Fibroblast of skin of back (primary cell): ENCODE data around the gene LIN7A.
A peak's percentile ranks its signal among the peaks of the same experiment; 100 is the strongest.
"Not testable (repeated sequence)": the region's sequence is repeated elsewhere in the genome, so short reads cannot be mapped to it uniquely, and the experiment has no call there.

Source experiments
- DNase-seq: peaks from one replicate; pipeline ENCODE4 v3.0.0-alpha.2; 2013

The LIN7A gene

DNA sequence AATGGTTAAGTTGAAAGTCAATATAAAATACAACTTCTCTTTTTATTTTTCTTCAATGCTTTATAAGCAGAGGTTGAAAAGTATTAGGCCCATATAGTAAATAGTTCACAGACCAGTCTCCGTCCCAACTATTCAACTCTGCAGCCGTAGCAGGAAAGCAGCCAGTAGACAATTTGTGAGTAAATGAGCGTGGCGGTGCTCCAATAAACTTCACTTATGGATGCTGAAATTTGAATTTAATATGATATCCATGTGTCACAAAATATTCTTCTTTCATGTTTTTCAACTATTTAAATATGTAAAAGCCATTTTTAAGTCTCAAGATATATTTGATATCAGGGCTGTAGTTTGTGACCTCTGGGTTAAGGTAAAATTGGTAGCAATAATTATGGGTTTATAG, 17.7 kb downstream of the LIN7A start:
- DNase-seq = no peak

DNA sequence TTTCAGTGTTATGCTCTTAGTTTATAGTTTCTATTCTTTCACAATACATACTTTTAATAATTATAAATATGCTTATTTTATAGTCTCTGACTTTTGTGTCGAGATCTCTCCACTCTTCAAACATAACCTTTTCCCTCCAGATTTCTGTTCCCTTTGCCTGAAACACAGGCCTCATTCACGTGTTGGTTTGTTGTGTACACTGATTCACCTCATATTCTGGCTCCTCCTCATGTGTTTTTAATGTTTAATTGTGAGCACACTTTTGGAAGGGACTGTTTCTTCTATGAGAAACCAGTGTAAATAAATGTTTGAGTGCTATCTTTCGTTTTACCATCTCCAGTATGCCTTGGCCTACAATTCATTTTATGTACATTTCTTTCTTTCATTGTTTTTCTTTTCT, 20.1 kb downstream of the LIN7A start:
- no peak for DNase-seq

DNA sequence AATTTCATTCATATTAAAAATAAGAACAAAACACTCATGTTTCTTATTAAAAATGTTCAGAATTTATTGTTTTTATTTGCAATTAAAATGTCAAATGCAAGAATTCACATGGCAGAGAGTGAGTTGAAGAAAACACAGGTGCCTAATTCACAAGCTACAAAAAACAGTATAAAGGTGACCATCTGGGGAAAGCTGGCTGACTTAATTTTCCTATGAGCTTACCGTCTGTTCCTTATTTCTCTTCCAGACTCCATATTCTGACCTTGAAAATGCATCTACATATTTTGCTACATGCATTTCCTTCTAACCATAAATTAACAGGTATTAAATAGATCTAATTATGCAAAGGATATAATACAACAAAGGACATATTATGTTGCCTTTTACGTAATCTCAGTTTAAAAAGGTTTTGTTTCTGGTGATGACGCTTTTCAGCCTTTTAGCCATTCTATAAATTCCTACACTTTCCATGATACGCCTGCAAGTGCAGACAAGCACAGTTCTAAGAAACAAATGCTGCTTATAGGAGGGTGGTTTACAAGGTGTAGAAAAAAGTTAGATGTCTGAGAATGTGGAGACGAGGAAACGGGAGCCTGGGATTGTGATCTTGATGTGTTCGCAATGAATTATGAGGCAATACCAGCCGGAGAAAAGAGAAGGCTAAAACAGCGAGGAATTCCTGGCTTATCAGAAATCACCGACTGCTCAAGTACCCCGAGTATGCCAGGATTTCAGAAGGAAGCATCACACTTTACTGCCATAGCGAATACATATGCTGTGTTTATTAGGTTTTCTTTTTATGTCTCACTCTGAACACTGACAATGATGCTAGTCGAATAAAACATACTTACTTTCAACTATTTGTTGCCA, 24.6 kb downstream of the LIN7A start:
- no peak for DNase-seq

DNA sequence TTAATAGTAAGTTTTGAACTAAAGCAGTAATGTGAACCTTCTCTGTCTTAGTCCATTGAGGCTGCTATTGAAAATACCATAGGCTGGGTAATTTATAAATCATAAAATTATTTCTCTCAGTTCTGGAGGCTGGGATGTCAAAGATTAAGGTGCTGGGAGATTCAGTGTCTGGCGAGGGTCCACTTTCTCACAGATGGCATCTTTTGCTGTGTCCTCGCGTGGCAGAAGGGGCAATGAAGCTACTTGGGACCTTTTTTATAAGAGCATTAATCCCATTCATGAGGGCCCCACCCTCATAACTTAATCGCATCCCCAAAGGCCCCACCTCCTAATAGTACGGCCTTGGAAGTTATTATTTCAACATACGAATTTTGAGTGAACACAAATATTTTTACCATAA, 28.4 kb downstream of the LIN7A start:
- no peak for DNase-seq

DNA sequence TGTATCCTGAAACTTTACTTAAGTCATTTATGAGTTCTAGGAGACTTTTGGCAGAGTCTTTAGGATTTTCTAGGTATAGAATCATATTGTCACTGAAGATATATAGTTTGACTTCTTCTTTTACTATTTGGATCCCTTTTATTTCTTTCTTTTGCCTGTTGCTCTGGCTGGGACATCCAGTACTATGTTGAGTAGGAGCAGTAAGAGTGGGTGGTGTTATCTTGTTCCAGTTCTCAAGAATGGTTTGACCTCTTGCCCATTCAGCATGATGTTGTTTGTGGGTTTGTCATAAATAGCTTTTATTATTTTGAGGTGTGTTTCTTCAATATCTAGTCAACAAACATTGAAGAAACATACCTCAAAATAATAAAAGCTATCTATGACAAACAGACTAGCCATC, 35.0 kb downstream of the LIN7A start:
- no peak for DNase-seq

DNA sequence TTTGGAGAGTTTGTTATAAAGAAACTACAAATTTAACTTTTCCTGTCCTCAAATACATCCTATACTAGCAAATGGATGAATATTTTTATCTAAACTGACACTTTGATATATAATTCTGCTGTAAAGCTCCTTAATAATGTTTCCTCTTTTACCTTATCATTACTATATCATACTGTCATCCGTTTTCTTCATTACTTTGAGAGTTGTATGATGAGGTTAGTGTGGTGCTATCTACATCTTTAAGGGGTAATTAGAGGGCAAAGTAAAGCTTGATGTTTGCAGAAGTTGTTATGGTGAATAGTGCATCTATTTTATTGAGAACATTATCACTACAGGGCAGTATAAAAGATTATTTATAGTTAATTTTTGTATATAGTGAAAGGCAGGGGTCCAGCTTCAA, 36.1 kb downstream of the LIN7A start:
- DNase-seq = no peak

DNA sequence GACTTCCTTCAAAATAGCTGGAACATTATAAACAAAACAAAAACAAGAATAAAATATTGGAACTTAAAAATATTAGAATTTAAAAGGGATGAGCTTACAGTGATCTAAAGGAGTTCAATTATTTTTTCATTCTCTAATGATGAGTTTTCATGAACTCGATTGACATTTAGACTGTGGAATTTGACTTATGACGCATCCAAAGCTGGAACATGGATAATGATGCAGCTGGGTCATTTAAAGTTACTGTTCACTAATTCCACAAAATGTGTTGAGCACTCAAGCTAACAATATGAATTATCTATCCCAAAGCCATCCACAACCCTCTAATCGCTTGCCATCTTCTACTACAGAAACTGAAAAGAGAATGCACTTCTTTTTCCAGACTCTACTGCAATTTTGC, 42.5 kb downstream of the LIN7A start:
- DNase-seq = no peak

DNA sequence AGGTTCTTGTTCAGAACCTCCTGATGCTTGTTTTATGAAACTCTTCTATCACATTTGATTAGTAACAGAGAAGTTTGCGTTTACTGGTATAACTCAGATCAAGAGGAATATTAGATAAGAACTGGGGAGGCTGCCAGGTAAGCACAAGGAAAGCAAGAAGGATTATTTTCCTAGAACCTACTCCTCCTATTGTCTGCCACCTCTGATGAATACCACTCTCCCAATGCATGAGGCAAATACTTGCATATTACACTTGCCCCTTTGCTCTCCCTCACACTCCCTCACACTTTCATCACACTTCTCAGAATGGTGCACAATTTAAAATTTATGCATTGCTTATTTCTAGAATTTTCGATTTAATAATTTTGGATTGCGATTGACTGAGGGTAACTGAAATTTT, 43.6 kb downstream of the LIN7A start:
- no peak for DNase-seq

DNA sequence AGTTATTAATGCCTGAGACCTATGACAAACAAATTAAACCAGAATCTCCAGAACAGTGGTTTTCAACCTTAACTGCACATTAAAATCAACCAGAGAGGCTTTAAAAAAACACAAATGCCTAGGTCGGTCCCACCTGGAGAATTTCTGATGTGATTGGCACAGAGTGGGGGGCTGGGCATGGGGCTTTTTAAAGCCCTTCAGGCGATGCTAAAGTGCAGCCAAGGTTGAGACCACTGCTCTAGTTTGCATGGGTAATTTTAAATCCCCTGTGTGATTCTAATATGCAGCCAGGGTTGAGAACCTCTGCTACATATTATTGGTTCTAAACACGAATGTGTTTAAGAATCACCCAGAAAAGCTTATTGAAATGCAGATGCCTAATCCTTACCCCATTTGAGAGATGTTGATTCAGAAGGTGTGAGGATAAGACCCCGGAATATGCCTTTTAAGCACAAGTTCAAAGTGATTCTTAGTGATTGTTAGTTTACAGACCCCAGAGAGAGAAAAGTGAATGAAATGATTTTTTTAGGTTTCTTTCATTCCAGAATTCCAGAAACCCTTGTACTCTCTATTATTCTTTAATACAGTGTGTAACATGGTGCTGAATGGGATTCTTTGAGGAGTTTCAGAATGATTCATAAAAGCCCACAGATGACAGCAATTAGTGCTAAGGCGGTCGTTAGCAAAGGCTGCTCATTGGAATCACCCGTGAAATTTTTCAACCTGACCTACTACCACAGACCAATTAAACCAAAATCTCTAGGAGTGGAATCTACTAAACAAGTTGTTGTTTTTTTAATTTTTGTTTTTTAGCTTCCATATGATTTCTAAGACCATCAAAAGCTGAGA, 44.9 kb downstream of the LIN7A start:
- peak; percentile 65 for DNase-seq

DNA sequence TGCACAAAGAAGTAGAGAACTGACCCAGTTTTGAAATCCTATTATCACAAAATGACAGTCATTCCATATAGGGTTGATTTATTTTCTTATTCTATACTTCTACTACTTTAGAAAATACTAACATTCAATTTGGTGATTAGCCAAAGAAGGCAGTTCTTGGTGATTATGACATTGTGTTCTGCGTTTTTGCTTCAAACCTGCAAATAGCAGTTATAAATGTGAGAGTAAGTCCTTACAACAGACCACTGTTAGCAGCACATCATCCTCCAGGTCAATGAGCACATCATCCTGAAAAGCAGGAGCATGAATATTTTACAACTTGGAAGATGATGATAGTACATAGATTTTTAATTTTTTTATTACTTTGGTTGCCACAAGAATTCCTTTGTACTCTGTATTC, 53.1 kb downstream of the LIN7A start:
- DNase-seq = no peak

DNA sequence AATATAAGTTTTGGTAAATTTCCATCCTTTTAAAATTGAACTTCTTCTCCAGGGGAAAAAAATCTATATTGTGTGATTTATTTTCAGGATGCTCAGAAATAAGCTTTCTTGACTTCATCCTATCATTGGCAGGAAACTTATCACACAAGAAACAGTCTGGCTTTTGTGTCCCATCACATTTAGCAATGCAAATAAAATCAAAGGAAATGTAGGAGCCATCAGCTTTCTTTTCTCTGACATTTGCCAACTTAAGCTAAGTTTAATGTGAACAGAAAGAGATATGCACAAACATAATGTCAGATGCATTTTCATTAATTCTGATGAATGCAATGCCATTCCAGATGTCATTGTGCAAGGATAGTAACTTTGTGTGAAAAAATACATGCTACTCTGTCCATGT, 56.6 kb downstream of the LIN7A start:
- no peak for DNase-seq

DNA sequence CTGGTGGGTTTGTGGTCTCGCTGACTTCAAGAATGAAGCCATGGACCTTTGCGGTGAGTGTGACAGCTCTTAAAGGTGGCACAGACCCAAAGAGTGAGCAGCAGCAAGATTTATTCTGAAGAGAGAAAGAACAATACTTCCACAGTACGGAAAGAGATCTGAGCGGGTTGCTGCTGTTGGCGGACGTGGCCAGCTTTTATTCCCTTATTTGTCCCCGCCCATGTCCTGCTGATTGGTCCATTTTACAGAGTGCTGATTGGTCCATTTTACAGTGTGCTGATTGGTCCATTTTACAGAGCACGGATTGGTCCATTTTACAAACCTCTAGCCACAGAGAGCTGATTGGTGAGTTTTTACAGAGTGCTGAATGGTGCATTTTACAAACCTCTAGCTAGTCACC, 59.3 kb downstream of the LIN7A start:
- not testable (repeated sequence) for DNase-seq

DNA sequence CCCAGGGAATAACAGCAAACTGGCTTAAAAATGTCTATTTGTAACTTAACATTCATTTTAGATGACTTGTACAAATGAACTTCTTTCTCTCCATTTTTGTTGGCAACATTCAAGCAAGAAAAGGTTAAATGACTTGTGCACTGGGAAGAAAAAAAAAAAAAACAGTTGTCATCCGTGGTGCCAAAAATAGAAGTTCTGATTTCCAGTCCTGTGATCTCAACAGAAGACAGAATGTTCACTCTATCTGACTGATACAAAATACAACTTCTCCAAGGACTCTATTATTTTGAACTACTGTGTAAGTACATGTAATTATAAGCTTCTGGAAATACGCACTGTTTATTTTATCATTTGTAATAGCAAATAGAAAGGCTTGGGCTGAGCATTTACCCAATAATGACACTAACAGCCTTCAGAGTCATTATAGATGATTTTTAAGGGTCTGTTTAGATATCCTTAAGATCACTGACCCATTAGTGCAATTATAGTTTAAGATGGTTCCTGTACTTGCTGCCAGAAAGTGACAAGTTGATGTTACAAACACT, 59.9 kb downstream of the LIN7A start:
- peak; percentile 83 for DNase-seq

DNA sequence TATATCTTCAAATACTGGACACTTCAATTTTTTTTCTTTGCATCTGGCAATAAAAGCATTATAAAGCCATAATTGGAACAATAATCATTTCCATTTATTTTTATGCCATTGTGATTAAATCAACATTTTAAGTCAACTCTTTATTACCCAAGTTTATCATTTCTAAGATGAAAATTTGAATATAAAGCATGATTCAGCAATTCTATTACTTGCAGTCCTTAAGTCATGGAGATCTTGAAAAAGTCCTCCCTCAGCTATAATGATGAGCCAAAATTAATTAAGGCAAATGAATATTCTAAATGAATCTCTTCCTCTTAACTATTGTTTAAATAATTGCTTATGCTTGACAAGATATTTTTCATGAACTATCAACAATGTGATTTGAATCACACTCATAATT, 65.7 kb downstream of the LIN7A start:
- no peak for DNase-seq

DNA sequence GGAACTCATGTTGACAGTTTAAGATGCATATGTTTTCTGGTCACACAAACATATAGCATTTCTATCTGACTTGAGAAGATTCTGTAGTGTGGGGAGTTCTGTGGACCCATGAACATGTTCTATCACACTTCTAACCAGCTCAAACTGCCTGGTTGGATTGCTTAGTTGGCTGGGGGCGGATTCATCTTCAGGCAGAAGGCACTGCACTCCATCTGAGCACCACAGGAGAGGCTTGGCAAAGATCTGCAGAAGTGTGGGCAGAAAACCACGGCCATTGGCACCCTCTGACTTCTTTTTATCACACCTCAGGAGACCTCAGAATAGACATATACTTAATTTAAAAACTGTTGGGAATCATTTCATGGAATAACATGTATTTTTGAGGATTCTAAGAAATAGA, 68.5 kb downstream of the LIN7A start:
- DNase-seq = no peak

DNA sequence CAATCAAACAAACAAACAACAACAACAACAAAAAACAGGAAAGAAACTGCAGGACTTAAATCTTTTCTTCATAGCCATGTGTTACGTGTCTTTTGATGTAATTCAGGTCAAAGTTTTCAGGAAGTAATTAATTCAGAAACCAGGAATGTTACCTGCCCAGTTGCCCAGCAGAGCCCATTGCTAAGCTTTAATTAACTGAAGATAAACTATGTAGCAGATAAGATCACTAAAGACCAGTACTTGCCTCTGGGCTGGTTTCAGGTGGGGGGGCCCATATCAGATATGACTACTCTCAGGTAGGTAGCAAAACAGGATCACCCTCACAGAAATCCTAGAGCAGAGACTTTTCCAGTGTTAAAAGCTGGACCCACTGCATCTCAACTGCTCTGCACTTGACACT, 69.2 kb downstream of the LIN7A start:
- DNase-seq = no peak

DNA sequence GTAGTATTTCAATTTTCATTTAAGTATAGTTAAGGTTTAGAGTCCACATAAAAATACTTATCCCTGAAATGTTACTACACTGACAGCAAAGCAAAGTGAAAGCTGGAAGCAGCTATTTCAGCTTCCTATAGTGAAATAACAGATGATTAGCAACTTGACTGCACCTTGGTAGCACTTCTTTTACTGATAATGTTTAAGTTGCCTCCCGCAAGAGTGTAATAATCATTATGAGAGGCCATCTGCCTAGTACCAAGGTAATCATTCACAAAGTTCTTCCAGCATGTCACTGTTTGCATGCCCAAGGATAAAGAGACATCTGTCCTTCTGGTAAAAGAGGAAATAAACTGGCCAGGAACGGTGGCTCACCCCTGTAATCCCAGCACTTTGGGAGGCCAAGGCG, 69.8 kb downstream of the LIN7A start:
- DNase-seq = no peak

DNA sequence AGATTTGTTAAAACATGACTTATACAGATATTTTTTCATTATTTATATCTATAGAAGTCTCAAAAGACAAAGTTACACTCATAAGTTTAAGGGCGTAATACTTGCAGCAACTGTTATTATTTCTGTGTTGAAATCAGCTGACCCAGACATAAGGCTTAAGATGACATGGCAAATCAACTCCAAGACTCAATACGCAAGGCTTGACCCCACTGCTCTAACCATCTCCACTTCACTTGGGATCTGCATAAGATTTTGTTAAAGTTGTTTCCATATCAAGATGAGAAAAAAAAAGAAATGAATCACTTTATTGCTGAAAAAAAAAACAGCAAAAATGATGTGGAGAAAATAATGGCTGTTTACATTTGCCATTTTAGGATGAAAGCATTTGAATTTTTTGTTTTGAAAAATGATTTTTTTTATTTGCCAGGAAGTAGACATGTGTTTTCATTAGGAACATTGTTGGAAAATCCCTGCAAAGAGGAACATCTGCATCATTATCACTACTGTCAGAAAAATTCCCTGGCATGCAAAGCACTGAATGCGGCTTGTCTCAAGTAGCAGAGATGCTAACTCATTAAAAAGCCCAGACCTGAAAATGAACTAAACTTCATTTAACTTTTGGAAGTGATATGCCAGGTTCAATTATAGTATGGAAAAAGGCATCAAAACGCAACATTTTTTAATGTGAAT, 73.5 kb downstream of the LIN7A start:
- DNase-seq = peak; percentile 28

DNA sequence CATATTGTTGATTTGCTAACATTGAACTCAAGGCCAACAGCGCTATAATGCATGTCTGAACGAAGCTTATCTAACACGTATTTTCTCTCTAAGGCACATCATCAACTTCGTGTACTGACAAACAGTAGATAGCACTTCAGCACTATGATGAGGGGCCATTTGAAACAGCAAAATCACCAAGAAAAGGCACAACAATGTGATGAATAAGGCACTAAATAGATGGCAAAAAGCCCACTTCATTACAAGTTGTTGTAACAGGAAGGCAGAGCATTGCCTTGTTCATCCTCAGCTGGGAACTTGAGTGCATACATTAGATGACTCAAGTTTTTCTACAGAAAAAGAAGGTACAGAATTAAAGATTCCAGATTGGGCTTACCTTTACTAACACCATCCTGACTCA, 75.2 kb downstream of the LIN7A start:
- DNase-seq = peak; percentile 35

DNA sequence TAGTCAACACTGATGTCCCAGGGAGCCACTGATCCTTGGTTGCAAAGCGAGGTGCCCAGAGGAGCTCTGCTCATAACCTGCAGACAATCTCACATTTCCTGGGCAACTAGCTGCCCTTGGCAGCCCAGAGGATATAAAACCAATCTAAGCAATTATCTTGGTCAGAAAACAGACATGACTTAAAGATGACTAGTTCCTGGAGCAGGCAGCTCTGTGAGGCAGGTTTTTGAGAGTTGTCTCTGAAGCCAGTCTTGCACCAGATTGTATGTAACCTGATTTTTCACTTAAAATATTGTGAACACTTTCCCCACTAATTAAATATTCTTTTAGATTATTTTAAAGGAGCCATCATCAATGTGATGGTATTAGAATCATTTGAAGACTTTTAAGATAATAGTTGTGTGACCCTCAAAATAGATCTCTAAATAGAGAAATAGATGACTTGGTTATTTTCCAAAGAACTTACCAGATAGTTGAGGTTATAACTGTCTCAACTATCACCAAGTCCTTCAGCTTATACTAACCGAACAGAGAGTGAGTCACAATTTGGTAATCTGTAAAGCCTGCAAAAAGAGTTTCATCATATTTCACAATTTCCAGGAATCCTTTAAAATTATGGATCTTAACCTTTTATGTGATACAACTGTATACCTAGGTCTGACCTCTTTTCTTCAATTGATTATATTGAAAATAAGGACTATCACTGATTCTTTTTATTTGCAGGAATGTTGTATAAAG, 75.9 kb downstream of the LIN7A start:
- DNase-seq = peak; percentile 61

DNA sequence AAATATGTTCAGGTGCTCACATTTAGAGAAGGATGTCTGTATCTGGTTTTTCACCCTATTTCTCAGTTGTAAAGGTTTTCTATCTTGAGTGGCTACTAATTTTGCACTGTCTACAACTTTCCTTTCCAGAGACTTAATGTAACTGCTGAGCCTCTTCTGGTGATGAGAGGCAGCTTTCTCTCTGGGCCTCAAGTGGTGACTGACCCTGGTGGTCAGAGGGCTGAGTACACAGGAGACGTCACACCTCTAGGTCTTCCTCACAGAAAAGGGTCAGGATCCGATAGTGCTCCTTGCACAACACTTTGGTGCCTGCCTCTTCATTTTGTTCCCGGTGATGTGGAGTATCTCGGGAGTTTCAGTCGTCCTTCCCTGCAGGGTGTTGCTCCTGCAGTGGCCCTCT, 76.8 kb downstream of the LIN7A start:
- no peak for DNase-seq

DNA sequence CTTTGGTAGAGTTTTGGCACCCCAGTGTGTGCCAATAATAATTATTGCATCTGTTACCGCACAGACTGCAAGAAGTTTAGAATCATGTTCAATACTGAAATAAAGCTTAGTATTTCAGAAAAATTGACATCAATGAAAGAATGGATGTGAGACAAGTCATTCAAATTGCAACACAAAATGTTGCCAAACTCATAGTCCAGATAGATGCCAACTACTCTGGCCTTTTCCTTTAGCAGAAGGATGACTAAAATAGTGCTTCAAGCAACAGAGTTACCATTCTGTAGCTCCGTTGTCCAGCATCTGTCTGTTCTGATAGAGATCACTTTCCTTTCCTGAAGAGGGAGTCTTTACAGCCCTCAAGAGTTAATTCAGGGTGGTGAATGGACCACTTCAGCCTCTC, 77.5 kb downstream of the LIN7A start:
- no peak for DNase-seq
